Hematopoietic multipotent progenitor cell (in vitro differentiated cells): ENCODE measurements around the gene PPM1J. TPM values are rescaled to one million over a fixed set of nuclear protein-coding genes. Genes with fewer than 3 reads are reported as not detected.
A peak's percentile ranks its signal among the peaks of the same experiment; 100 is the strongest.
"Not testable (repeated sequence)": the region's sequence is repeated elsewhere in the genome, so short reads cannot be mapped to it uniquely, and the experiment has no call there.

Experiments used
- DNase-seq, 3 donors: peaks; one replicate each; pipeline ENCODE4 v3.0.0-alpha.2; 2011 to 2015; ENCODE audit warnings: low read depth in 2 of 3, low spot score in 2 of 3
- total RNA-seq: library from RNA; depleted of rRNA; stranded (reverse); fragments of >200 nt; gene quantifications from one replicate; pipeline ENCODE4 v1.2.3, GENCODE V29; 2012

Gene PPM1J
- total RNA-seq, 1 donor = under 0.01 TPM

DNA sequence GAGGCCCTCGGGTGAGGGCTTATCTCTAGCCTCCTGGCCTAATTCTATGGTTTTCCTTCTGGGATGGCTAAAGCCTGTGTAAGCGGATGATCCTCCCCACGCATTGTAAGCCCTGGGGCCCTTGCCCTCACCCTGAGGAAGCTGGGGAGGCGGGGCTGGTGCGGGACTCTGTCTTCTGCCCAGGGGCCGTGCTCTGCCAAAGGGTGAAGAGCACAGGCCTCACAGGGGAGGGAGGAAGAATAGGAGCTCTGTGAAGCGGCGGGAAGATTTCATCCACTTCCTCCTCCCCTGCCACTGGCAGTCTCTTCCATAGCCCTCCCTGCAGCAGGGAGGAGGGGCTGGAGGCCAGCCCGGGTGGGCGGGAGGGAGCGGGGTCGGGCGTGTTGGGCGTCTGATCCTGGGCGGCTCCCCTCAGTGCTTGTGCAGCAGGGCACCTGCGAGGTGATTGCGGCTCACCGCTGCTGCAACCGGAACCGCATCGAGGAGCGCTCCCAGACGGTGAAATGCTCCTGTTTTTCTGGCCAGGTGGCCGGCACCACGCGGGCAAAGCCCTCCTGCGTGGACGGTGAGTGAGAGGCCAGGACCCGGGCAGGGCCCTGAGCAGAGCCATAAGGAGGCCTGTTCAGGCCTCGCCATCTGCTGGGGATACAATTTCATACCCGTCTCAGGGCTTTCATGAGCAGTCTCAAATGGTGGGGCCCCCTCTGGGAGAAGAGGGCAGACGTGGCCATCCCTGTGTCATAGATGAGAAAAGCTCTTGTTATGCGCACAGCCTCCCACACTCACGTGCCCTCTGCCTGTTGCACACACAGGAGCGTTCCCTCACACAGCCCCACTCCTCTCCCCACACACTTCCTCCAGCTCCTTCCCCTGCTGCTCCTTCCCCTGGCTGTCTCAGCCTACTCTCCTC is 7.7 kb upstream of the PPM1J start:
- peak in 1 of 3 donors; percentile 38 for DNase-seq

DNA sequence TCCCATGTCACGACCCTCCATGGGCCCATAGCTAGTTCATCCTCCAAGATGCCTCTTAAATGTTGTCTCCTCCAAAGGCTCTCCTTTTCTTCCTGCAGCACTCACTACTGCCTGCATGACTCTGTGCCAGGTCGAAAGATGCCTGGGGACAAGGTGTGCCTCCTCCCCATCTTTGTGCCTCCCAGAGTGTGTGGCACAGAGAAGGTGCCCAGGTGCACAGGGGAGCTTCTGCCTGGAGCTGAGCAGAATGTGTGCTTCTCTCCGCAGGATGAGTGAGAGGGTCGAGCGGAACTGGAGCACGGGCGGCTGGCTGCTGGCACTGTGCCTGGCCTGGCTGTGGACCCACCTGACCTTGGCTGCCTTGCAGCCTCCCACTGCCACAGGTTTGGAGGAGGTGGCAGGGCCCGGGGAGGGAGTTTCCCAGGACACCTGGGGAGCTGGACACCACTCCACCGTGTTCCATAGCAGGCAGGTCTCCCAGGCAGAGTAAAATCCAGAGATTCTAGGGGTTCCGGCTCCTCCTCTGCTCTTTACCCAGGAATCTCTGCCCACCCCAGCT is 6.9 kb upstream of the PPM1J start:
- DNase-seq = no peak

DNA sequence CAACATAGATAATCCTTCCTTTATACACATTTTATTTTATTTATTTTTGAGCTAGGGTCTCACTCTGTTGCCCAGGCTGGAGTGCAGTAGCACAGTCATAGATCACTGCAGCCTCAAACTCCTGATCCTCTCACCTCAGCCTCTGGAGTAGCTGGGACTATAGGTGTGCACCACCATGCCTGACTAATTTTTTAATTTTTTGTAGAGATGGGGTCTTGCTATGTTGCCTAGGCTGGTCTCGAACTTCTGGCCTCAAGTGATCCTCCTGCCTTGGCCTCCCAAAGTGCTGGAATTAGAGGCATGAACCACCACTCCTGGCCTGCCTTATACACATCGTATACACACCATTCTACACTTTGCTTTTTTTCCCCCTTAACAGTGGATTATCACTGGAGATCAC is 6.2 kb upstream of the PPM1J start:
- DNase-seq = not testable (repeated sequence)

DNA sequence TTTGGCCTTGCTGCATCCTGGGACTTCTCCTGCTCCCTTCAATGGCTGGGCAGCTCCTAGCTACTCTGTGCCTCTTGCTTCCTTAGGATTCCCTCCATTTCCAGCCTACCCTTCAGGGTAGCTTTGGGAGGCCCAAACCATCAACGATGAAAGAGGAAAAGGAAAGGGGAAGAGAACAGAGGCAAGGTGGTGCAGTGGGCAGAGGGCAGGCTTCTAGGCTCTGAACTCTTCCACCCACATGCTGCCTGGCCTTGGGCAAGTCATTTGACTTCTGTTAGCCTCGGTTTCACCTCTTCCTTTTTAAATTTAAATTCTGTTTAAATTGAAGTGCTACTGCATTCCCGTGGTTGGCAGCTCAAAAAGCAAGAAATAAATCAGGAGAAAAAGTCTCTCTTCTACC is 5.7 kb upstream of the PPM1J start:
- no peak for DNase-seq

DNA sequence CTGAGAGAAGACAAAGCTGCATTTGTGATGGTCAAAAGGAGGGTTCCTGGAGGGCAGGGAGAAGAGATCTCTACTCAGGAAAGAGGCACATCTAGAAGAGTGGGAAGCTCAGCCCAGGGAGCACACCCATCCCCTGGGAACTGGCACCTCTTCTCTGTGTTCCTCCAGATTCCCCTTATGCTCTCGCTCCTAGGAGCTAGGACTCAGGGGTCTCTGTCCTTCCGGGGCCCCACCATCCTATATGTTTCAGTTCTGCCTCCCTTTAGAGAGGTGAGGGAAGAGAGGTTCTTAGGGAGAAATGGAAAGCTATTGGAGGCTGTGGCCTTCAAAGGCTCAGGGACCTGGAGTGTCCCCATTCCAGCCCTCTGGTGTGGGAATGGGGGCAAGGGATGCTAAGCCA is 4.6 kb upstream of the PPM1J start:
- DNase-seq = no peak

DNA sequence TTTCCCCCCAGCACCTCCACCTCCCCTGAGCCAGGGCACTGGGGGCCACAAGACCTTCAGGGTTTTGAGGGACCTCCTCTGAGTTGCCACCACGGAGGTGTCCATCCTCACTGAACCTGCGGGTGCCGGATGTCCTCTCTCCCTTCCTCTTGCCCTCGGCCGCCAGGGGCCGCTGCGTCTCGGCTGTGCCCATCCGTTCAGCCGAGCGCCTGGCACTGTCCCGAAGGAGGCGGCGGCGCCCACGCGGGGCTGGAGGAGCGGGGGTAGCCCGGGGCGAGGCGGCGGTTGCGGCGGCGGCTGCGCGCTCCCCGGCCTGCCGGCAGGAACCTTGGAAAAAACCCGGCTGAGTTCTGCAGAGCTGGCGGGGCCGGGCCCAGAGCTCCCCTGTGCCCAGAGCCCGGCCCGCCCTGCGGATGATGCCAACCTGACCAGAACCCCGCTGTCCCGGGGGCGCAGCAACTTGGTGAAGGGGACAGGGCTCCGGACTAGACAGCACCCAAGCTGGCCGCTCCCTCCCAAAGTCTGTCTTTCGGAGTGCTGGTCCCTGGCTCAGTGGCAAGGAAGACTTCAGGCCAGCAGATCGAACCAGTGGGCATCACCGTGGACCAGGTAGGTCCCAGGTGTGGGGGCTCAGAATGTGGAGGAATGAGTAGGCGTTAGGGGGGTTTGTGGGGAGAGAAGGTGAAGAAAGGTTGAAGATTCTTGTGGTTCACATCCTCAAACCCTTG is 3.7 kb upstream of the PPM1J start:
- peak in 2 of 3 donors; percentile 77 to 78 for DNase-seq

DNA sequence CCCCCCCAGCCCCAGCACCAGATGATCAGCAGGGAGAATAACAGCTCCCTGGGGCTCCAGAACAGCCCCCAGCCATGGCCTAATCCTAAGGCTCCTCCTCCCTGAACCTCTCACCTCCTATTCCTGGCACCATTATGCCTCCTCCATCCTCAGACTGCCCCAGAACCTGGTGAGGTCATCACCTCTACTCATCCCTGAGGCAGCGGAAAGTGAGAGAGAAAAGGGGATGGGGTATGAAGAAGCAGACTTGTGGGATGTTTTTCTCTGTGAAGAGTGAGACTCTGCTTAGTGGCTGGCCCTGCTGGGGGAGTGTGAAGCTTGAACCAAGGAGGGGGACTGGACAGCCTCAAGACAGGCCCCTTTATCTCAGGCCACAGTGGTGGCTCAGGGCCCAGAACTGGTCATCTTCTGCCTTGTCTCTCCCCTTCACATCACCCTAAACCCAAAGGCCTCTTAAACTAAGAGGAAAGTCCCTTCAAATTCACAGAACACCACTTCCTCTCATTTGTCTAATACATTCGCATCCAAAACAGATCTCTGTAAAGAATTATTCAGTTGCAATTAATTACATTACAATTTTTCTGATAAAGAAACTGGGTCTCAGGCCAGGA is 2.2 kb upstream of the PPM1J start:
- DNase-seq = no peak

DNA sequence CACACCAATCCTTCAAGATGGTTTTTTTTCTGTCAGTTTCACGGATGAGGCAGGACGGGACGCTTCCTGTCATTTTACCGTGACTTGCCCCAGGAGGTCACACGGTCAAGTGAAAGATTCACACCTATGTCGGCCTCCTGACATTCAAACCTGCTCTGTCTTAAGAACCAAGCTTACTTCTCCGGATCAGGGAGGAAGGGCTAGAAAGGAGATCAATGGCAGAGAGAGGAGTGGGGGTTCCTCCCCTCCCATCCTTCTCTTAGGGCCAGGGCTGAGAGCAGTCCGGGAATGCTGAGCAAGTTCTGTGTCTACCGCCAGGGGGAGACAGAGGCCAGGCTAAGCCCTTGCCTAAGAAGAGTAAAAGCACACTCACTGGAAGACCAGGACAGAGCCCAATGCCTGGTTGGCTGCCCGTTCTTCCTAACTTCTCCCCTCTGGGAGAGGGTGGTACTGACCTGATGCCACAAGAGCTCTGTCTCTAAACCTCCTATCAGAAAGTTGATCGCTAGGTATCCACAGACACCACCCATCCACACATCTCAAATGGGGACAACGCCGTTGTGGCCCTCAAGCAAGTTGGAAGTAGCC is 1.1 kb upstream of the PPM1J start:
- peak; percentile 63 to 85 (median 81) for DNase-seq

DNA sequence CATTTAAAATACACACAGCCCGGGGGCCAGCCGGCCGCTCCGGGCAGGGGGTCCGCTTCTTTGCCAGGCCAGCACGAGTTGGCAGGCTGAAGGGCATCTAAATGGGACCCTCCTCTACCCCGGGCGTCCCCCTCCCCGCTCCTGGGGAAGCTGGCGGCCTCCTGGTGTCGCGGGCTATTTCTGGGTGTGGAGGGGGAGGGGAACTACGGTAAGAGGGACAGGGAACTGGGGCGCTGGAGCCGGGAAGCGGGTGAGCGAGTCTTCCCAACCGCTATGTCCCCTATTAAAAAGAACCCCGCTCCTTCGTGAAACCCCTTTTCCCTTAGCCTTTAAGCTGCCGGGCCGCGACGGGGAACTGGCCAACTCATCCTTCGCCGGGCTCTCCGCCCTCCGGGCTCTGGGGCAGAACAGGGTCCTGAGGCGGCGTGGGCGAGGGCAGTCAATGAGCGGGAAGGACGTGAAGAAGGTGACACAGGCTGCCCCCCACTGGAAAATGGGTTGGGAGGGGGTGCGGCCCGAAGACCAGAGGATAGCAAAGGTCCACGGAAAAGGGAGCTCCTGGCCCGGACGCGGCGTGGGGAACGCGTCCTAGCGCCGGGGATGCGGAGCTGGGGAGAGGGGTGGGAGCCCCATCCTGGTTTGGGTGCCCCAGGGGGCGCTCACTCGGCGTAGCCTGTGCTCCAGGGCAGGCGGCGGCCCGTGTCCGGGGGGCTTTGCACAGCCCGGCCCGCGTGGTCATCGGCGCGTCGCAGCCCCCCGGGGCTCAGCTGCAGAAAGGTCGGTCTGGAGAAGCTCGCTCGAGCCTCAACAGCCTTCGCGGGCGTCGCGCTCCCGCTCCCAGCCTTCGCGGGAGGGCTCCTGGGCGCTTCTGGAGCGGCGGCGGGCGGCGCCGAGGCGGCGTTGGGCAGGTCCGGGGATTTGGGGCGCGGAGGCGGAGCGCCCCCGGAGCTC is 544 bp downstream of the PPM1J start:
- peak in 1 of 3 donors; percentile 9 for DNase-seq

DNA sequence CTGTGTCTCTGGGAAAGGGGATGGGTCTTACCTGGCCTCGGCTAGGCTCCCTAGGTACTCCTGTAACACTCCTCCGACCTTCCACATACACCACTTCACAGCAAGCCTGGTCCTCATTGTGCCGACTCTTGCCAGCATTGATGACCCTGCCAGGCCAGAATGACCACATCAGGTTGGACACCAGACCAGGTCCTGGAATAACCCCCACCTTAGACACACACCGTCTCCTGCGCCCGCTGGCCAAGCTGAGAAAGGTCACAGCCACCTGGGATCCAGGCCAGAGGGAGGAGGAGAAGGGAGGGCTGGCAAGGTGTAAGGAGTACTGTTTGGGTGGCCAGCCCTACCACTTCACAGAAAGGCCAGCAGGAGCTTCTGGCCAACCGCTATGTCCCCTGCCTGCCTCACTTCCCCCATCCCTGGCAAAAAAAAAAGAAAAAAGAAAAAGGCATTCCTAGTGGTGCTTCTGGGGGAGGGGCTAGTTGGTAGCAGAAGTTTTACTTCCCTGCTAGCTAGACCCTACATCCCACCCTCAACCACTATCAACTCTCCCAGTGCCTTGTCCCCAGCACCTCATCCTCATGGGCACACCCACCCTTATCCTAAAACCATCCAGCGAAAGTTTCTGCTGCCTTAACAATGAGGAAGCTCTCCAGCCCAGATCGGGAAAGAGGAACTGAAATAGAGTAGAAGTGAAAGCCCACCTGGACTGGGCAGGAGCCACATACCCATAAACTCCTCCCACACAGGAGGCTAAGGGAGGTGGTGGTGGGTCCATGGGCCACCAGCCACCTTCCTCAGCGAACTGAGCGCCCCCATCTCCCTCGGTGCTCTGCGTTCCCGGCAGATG is 1.4 kb downstream of the PPM1J start:
- peak in 2 of 3 donors; percentile 49 to 65 for DNase-seq

DNA sequence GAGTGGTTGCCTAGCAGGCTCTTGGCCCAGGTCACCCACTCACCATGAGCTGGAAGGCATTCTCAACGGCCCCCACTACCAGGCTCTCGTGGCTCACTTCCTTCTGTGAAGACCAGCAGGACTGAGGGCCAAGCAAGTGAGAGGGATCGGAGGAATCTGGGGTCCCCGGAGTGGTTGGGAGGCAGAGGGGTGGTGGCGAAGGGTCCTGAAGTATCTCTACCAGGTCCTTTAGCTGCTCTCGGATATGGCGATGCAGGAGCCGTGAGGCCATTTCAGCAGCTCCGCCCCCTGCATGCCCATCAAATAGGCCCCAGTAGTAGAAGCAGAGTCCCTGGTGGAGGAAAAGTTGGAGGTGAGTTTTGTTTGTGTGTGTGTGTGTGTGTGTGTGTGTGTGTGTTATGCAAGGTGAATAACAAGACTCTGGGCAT is 2.4 kb downstream of the PPM1J start:
- DNase-seq = no peak

DNA sequence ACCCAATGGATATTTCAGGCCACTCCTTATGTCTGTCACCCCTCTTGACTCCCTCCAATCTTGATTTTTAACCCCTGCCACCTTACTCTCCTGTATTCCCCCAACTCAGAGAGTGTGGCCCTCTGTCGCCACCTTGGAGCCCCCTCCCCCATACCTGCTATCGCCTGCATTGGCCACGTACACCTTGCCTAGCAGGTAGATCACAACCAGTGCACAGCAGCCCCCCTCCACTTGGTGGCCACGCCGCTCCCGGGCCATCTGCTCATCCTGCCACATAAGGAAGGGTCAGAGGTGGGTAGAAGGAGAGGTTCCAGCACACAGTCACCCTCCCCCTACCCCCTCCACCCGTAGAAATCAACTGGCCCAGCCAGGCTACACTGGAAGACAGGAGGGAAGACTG is 2.9 kb downstream of the PPM1J start:
- DNase-seq = no peak

DNA sequence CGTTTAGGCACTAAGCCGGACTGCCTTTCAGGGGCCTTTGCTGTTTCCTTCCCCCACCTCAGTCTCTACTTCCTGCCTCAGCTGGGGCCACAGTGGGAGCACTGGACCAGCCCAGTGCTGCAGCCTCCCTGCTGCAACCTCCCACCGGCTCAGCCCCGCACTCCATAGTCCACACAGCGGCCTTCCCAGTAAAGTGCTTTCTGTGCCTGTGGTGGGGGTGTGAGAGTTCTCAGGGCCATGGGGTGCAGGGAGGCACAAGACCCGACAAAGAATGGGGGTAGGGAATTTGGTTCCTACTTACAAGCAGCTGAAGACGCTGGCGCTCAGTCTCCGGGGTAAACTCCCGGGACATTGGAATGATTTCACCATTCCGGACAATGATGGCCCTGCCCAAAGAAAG is 3.5 kb downstream of the PPM1J start:
- DNase-seq = no peak

DNA sequence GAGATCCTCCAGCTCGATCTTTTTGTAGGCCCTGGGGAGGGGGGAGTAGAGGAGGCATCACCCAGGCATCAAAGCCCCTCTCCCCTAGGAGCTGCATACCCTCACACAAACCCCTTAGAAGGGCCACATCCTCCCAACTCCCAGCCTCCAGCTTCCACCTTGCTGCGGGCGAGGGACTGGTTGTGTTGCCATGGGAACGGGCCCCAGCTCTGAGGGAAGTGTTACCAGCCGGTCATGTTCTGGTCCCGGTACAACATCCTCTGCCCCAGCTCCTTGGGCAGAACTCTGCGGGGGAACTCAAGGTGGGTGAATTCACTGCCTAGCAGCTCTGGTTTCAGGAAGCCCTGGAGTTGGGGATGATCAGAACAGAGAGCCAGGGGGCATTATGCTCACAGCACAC is 4.1 kb downstream of the PPM1J start:
- DNase-seq = no peak

DNA sequence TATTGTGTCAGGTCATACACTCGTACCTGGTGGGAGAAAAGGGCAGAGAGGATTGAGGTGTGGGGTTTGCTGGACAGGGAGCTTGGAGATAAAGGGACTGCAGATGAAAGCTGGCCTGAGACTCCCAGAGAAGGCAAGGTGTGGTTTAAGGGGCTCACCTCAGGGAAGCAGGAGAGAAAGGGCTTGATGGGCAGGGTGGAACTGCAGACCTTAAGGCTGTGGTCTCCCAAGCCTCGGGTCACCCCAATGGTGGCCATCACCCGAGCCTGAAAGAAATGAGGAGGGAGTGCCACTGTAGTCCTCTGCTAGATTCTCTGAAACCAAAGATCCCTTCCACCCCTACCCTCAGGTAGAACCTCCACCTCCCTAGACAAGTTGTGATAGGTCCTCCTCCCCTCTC is 4.5 kb downstream of the PPM1J start:
- no peak for DNase-seq

DNA sequence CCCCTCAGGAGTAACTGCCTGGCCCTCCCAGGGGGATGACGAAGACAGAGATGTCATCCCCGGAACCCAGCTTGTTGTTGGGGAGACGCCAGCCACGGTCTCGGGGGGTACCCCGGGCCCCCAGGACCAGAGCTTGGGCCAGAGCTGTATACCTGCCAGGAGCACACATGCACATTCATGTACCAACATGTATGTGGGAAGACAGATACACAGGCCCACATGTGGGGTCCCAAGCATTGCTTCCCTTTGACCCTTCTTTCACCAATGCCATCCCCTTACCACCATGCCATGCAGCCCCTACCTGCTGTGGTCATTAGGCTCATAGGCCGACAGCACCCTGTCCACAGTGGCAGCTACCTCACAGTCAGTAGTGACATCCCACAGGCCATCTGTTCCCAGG is 5.0 kb downstream of the PPM1J start:
- no peak for DNase-seq

DNA sequence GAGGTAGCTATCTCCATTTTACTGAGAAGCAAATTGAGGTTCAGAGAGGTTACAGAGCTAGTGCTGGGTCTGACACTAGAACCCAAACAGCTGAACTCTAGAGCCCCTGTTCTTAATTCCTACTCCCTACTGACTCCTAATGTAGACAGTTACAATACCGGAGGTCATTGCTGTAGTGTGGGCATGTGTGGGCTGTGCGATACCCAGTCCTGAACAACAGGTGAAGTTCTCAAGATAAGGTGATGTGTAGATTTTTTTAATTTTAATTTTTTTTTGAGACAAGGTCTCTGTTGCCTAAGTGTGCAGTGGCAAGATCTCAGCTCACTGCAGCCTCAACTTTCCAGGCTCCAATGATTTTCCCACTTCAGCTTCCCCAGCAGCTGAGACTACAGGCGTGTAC is 6.6 kb downstream of the PPM1J start:
- DNase-seq = no peak

DNA sequence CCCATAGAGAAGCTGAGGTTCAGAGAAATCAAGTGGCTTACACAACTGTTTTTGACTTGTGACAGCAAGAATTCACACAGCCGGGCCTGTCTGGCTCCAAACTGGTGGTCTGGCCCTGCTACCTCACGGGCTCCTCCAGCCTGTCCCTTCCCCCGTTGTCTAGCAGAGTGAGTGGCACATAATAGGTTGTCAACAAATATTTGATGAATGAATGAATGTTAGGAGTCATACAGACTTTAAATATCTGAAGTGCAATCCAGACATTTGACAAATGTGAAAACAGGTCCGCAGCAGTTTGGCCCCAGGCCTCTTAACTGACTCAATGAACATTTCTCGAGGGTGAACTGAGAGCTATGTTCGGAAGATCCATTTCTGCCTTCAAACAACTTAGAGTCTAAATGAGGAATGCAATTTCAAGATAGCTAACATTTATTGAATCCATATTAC is 7.1 kb downstream of the PPM1J start:
- no peak for DNase-seq
